RWPE1 (cell line): Measurements from ENCODE around the gene FAM171A1.

Source experiments
- CTCF ChIA-PET: fragments of 350-600 bp; sonication (Branson Sonifier 250); formaldehyde crosslinking; extraction: SDS; loops from one replicate; lab custom pipeline; 2021; lab: Yijun Ruan, JAX
- POLR2A ChIA-PET: fragments of 400-600 bp; formaldehyde crosslinking; extraction: SDS; loops from one replicate; lab custom pipeline; 2020; ENCODE audit warnings: antibody characterized with exemption; ENCODE audit not compliant: low non-redundant PET; lab: Yijun Ruan, JAX
- DNase-seq: peaks from one replicate; pipeline ENCODE4 v3.0.0; 2012; ENCODE audit warnings: low spot score
- H3K27ac ChIP-seq: fragments of 450-650 bp; 2 replicates; pipeline ENCODE4 v1.5.1; 2017
- CTCF ChIP-seq: fragments of 450-650 bp; conservative IDR thresholded peaks from 2 replicates; pipeline ENCODE4 v1.5.1; 2017; ENCODE audit warnings: low read depth, mild to moderate bottlenecking

FAM171A1 gene

GRCh38 chr10:15265056-15265455 is 106.0 kb downstream of the FAM171A1 start:
- no peak overlapping the region for H3K27ac ChIP-seq
- CTCF ChIA-PET = interaction anchor here (0.6 to 0.7 kb wide), 2 partner anchors 11 to 179 kb away, joined by 5 to 6 read pairs; no protein-coding TSS in a partner anchor
- POLR2A ChIA-PET = no interaction called here
- DNase-seq = no peak
- TF ChIP-seq CTCF = no peak

- H3K27ac ChIP-seq = no peak overlapping the region
- CTCF ChIA-PET = interaction anchor here (0.7 kb wide), 1 partner anchor 19 kb away, joined by 5 read pairs; no protein-coding TSS in a partner anchor
- DNase-seq = no peak
- TF ChIP-seq CTCF = no peak
- POLR2A ChIA-PET = no interaction called here
These were observed 107.3 kb downstream of the FAM171A1 start for GRCh38 chr10:15263657-15264323.

GRCh38 chr10:15262036-15262713 is 108.9 kb downstream of the FAM171A1 start:
- no peak for TF ChIP-seq CTCF
- ChIA-PET POLR2A (no interaction called here), CTCF (interaction anchor here (0.5 to 0.7 kb wide), 4 partner anchors 33 to 1093 kb away, joined by 3 to 4 read pairs (median 4); no protein-coding TSS in a partner anchor)
- peak; percentile 20 for DNase-seq
- no peak overlapping the region for H3K27ac ChIP-seq

GRCh38 chr10:15259136-15259535 is 112.0 kb downstream of the FAM171A1 start:
- ChIA-PET POLR2A (no interaction called here), CTCF (interaction anchor here (0.5 to 0.6 kb wide), 2 partner anchors 21 to 127 kb away, joined by 3 read pairs; no protein-coding TSS in a partner anchor)
- DNase-seq = no peak
- H3K27ac ChIP-seq = no peak overlapping the region
- TF ChIP-seq CTCF = no peak

GRCh38 chr10:15258255-15258654 is 112.8 kb downstream of the FAM171A1 start:
- ChIA-PET POLR2A (no interaction called here), CTCF (no interaction called here)
- no peak for TF ChIP-seq CTCF
- no peak for DNase-seq
- no peak overlapping the region for H3K27ac ChIP-seq

GRCh38 chr10:15255961-15256360 is 115.1 kb downstream of the FAM171A1 start:
- H3K27ac ChIP-seq = no peak overlapping the region
- TF ChIP-seq CTCF = no peak
- ChIA-PET CTCF (no interaction called here), POLR2A (no interaction called here)
- no peak for DNase-seq
